Measurements from ENCODE around the gene LAMA5.
A peak's percentile ranks its signal among the peaks of the same experiment; 100 is the strongest.

Gene LAMA5

GRCh38 chr20:62301773-62302340 lies 65.3 kb downstream of the LAMA5 start:
- TF ChIP-seq CTCF (IDR thresholded peaks at IDR 0.05; ENCODE audit: borderline replicate concordance, insufficient read depth, low read depth, low read length), result peak; percentile 93
- H3K4me3 ChIP-seq (ENCODE audit: low read depth, low read length), result peak overlapping the region; percentile 63

GRCh38 chr20:62301111-62301668 lies 65.9 kb downstream of the LAMA5 start:
- TF ChIP-seq CTCF (IDR thresholded peaks at IDR 0.05; ENCODE audit: borderline replicate concordance, insufficient read depth, low read depth, low read length), result no peak
- H3K4me3 ChIP-seq (ENCODE audit: low read depth, low read length), result no peak overlapping the region

- TF ChIP-seq CTCF (IDR thresholded peaks at IDR 0.05; ENCODE audit: borderline replicate concordance, insufficient read depth, low read depth, low read length), result no peak
- no peak overlapping the region for H3K4me3 ChIP-seq (ENCODE audit: low read depth, low read length)
These were observed 66.8 kb downstream of the LAMA5 start for GRCh38 chr20:62300319-62300718.

- TF ChIP-seq CTCF (IDR thresholded peaks at IDR 0.05; ENCODE audit: borderline replicate concordance, insufficient read depth, low read depth, low read length), result no peak
These were observed 67.4 kb downstream of the LAMA5 start for GRCh38 chr20:62299666-62300236.

GRCh38 chr20:62298577-62299249 lies 68.4 kb downstream of the LAMA5 start:
- H3K4me3 ChIP-seq (ENCODE audit: low read depth, low read length), result no peak overlapping the region

More at GRCh38 chr20:62299666-62300236, 67.4 kb downstream of the LAMA5 start:
- no peak overlapping the region for H3K4me3 ChIP-seq (ENCODE audit: low read depth, low read length)

GRCh38 chr20:62297449-62298227 lies 69.5 kb downstream of the LAMA5 start:
- TF ChIP-seq CTCF (IDR thresholded peaks at IDR 0.05; ENCODE audit: borderline replicate concordance, insufficient read depth, low read depth, low read length), result no peak
- no peak overlapping the region for H3K4me3 ChIP-seq (ENCODE audit: low read depth, low read length)

More at GRCh38 chr20:62298577-62299249, 68.4 kb downstream of the LAMA5 start:
- TF ChIP-seq CTCF (IDR thresholded peaks at IDR 0.05; ENCODE audit: borderline replicate concordance, insufficient read depth, low read depth, low read length), result no peak
